Measurements from ENCODE around the gene CLTCL1. TPM values are rescaled to one million over a fixed set of nuclear protein-coding genes. Genes with fewer than 3 reads are reported as not detected.

The CLTCL1 gene
- polyA plus RNA-seq, 3 donors: 1.9 to 5.7 (median 4.8) TPM

- no peak overlapping the region for H3K27ac ChIP-seq (ENCODE audit: low read depth, low read length)
- WGBS, 3 donors: 66 to 74% (median 71%) methylated on average over 9 of the region's 9 CpGs
Measured at GRCh38 chr22:19182472-19183157, 108.9 kb downstream of the CLTCL1 start.

- WGBS, 3 donors: 58 to 76% (median 59%) methylated on average over 12 of the region's 12 CpGs
- H3K27ac ChIP-seq (ENCODE audit: low read depth, low read length): no peak overlapping the region
Measured at GRCh38 chr22:19181786-19182471, 109.6 kb downstream of the CLTCL1 start.

GRCh38 chr22:19180740-19181410 is 110.6 kb downstream of the CLTCL1 start:
- no peak overlapping the region for H3K27ac ChIP-seq (ENCODE audit: low read depth, low read length)
- WGBS, 3 donors: 91 to 93% (median 92%) methylated on average over 11 of the region's 11 CpGs

DNA sequence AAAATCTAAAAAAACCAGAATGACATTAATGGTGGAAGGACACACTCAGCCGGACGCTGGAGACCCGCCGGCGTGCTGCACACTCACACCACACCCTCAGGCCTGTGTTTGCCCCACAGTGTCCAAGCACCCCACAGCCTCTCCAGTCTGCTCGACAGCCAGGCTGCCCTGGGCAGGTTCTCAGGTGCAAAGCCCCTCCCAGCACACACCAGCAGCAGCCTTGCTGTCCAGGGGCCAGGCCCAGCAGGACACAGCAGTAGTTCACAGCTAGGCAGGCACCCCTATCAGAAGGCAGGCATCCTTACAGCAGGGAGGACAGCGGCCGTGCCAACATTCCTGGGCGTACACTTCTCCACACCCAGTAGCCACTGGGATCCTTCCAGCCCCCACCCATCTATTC is 111.3 kb downstream of the CLTCL1 start:
- H3K27ac ChIP-seq (ENCODE audit: low read depth, low read length): no peak overlapping the region
- 92 to 94% (median 93%) methylated on average over 9 of the region's 9 CpGs for WGBS, 3 donors

GRCh38 chr22:19179497-19180048 is 111.9 kb downstream of the CLTCL1 start:
- no peak overlapping the region for H3K27ac ChIP-seq (ENCODE audit: low read depth, low read length)
- WGBS, 3 donors: 25 to 37% (median 32%) methylated on average over 15 of the region's 15 CpGs

DNA sequence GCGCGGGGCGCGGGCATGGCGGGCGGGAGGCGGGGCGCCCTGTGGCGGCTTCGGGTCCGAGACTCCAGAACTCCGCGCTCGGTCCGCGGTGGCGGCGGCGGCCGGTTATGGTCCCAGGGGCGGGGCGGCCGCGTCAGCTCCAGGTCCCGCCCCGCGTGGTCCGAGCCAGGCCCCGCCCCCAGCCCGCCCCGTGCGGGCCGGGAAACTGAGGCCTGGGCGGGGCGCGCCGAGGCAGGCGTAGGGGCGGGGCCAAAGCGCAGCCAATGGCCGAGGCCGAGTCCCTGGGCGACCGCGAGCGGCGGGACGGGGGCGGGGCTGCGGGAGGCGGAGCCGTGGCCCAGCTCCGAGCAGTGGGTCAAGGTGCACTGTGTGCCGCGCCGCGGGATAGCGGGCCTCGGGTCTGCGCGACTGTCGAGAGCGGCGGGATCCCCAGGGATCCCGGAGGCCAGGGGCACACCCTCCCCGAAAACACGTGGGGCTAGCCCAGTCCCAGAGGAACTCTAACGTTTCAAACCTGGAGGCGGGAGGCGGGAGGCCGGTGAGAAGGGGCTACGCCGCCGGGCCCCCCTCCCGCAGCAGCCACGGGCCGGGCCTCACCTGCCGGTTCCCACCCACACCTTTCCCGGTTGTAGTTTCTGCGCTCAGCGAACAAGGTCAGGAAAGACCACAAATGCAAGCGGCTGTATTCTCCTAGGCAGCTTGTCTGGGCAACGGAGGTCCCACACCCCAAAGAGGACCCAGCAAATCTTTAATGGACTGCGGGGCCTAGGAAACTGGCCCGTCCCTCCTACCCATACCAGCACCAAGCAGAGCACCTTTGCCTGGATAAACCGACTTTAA is 112.6 kb downstream of the CLTCL1 start, which contains the start of gene SLC25A1:
TSS of gene SLC25A1 (minus strand) at position 80 of the 840 bp plus-strand sequence. CDS start at position 17, 63 bp downstream.
- H3K27ac ChIP-seq (ENCODE audit: low read depth, low read length): no peak within 1 kb of the TSS
- WGBS, 3 donors: 0 to 1% (median 1%) methylated on average over 67 to 86 of the region's 86 CpGs

DNA sequence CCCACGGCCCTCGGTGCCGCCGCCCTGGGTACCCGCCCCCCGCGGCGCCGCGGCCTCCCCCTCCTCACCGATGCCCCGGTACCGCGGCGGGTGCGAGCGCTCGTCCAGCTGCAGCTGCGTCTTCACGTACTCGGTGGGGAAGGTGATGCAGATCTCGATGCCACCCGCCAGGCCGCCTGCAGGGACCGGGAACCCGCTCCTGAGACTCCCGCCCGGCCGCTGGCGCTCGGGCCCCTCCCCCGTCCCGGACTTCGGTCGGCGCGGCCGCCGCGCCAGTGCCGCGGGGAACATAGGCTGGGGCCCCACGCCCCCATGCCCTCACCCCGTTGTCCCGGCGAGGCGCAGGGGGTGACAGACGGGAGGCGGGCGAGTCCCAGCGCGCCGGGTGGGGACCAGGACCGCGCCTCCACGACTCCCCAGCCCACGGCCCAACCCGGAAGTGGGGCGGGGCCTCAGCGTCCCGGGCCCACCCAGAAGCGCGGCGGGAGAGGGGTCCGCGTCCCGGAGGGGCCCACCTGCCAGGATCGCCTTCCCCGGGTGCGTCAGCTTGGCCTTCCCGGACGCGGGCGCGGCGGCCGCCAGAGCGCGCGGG is 113.4 kb downstream of the CLTCL1 start:
- WGBS, 3 donors: 0 to 1% (median 1%) methylated on average over 49 to 80 of the region's 80 CpGs
- H3K27ac ChIP-seq (ENCODE audit: low read depth, low read length): no peak overlapping the region

- H3K27ac ChIP-seq (ENCODE audit: low read depth, low read length): no peak overlapping the region
- 27 to 33% (median 28%) methylated on average over 54 to 55 of the region's 55 CpGs for WGBS, 3 donors
Measured at GRCh38 chr22:19177164-19178064, 114.1 kb downstream of the CLTCL1 start.

DNA sequence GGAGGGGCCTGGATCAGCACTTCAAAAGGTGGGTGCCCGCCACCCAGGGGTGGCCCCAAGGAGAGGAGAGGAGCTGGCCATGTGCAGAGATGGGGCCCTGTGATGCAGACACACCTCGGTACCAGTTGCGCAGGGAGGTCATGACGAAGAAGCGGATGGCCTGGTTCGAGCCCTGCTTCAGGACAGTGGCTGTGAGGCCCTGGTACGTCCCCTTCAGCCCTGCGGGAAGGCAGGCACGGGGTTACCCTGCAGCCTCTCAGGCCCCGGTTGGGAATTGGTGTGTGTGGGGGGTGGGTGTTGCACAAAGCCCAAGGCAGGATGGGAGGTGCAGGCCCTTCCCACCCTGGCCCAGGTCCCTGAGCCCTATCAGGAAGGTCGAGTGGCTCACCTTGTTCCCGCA is 114.8 kb downstream of the CLTCL1 start:
- 75 to 85% (median 78%) methylated on average over 12 of the region's 12 CpGs for WGBS, 3 donors
- no peak overlapping the region for H3K27ac ChIP-seq (ENCODE audit: low read depth, low read length)

DNA sequence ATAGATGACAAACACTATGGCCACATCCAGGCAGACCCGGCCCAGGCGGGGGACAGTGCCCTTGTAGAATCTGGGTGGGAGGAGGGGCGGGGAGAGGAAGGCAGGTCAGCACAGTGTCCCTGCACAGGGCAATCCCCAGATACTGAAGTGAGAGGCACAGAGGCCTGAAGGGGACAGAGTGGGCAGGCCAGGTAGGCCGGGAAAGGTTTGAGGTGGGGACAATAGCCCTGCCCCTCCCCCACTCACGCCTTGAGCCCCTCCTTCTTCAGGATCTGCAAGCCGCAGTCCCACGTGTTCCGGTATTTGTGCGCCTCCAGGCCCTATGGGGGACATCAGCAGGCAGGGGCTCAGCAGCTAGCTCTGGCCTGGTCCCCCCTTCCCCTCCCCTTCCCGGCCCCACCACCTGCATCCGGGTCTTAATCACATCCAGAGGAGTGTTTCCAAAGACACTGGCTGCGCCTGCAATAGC is 115.3 kb downstream of the CLTCL1 start:
- H3K27ac ChIP-seq (ENCODE audit: low read depth, low read length): no peak overlapping the region
- WGBS, 3 donors: 68 to 78% (median 76%) methylated on average over 8 to 12 of the region's 12 CpGs

GRCh38 chr22:19175602-19176174 is 115.8 kb downstream of the CLTCL1 start:
- H3K27ac ChIP-seq (ENCODE audit: low read depth, low read length): no peak overlapping the region
- WGBS, 3 donors: 70 to 86% (median 78%) methylated on average over 17 to 21 of the region's 21 CpGs

DNA sequence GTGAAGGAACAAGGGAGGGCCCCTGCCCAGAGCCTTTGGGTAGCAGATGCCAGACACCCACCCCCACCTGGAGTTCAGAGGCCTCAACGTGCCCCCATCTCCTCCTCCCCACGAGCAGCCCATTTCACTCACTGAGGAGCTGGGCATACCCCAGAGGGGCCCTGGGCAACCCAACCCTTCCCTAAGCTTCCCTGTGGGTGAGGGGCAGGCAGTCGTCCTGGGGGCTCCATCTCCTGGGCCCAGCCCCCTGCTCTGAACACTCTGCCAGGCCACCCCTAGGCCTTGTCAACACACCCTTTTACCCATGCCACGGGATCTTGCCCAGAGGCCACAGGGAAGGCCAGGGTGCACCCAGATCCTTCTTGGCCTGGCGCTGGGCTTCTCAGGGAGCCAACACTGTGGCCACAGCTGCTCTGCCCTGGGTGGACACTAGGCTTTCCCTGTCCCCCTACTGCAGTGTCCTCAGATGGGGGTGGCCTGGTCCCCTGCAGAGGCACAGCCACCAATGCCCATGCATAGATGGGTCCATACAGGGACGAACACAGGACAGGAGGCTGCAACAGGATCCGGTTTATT is 116.4 kb downstream of the CLTCL1 start:
- no peak overlapping the region for H3K27ac ChIP-seq (ENCODE audit: low read depth, low read length)
- 67 to 76% (median 68%) methylated on average over 7 of the region's 7 CpGs for WGBS, 3 donors

DNA sequence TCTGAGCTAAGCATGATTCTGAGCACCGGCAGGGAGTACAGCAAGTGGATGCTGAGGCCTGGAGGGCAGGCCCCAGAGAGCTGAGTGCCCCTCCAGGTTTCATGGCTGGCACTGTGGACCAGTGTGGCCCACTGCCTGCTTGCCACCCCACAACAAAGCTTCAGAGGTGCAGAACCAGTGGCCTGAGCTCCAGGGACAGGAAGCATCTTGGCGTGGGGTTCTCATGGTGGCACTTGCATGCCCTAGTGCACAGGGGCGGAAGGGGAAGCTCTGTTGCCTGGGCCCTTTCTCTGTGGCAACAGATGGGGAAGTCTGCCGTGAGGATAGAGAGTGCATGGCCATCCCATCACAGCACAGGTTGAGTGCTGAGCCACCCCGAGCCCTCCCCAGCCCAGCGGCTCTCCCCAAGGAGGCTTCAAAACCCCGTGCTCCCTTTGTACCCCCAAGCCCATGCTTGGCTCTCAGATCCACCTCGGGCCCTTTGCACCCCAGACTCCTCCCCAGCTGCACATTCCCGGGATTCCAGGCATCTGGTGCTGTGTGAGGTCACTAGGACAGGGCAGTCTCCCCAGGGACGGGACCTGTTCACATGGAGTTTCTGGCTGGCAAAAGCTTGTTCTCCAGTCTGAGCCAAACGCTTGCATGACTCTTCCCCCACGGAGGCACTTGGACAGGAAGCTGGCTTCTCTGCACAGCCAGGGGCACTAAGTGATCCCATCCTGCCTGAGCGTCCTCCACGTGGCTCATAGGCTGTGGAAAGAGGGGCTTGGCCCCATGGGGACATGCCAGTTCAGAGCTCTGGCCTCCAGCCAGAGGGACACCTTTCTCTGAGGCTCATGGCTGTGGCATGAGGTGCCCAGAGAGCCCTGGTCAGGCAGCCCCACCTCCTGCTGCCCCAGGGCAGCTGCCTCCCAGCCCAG is 117.2 kb downstream of the CLTCL1 start:
- 38 to 46% (median 39%) methylated on average over 14 of the region's 14 CpGs for WGBS, 3 donors

GRCh38 chr22:19173047-19174035 is 118.2 kb downstream of the CLTCL1 start:
- no peak overlapping the region for H3K27ac ChIP-seq (ENCODE audit: low read depth, low read length)

More for the DNA sequence above, 117.2 kb downstream of the CLTCL1 start:
- no peak overlapping the region for H3K27ac ChIP-seq (ENCODE audit: low read depth, low read length)

More at GRCh38 chr22:19173047-19174035, 118.2 kb downstream of the CLTCL1 start:
- WGBS, 3 donors: 63 to 75% (median 64%) methylated on average over 19 of the region's 19 CpGs
